OCI-LY7 (cell line): ENCODE results near the gene GBF1. TPM values are rescaled to one million over a fixed set of nuclear protein-coding genes. Genes with fewer than 3 reads are reported as not detected.

Experiments used
- BruUV-seq: library from RNA; stranded (reverse); fragments of 400-500 nt; replicated peaks from 2 replicates; lab custom pipeline; 2021; lab: Mats Ljungman, UMichigan
- CTCF ChIA-PET: fragments of 300-600 bp; sonication (Branson Sonifier 250); formaldehyde crosslinking; loops from one replicate; lab custom pipeline; 2022; ENCODE audit warnings: antibody characterized with exemption; ENCODE audit not compliant: unreplicated experiment; lab: Charles Lee
- POLR2A ChIA-PET: fragments of 300-600 bp; sonication (Branson Sonifier 250); formaldehyde crosslinking; loops from one replicate; lab custom pipeline; 2022; ENCODE audit warnings: antibody characterized with exemption; lab: Charles Lee
- DNase-seq: peaks from one replicate; pipeline ENCODE4 v3.0.0-alpha.2; 2015; ENCODE audit warnings: low spot score
- H2AFZ ChIP-seq: fragments of 200-600 bp; sonication (generic), shearing (Covaris generic); 2 replicates; pipeline ENCODE4 v1.6.1; 2014; ENCODE audit warnings: mild to moderate bottlenecking, antibody characterized with exemption, low read length, moderate library complexity
- H3K27ac ChIP-seq: fragments of 200-600 bp; sonication (generic); 2 replicates; pipeline ENCODE4 v1.5.1; 2014; ENCODE audit warnings: mixed run types, low read depth, mild to moderate bottlenecking, moderate library complexity, low read length, inconsistent platforms; ENCODE audit not compliant: poor library complexity, severe bottlenecking
- H3K36me3 ChIP-seq: fragments of 200-600 bp; sonication (generic); 2 replicates; pipeline ENCODE4 v1.6.1; 2014; ENCODE audit warnings: mild to moderate bottlenecking, antibody characterized with exemption, low read length, moderate library complexity, mixed read lengths; ENCODE audit not compliant: insufficient read depth
- H3K4me1 ChIP-seq: fragments of 200-600 bp; sonication (generic); 2 replicates; pipeline ENCODE4 v1.5.1; 2014; ENCODE audit warnings: mild to moderate bottlenecking, low read length; ENCODE audit not compliant: insufficient read depth, poor library complexity, severe bottlenecking
- H3K4me2 ChIP-seq: fragments of 200-600 bp; sonication (generic); 2 replicates; pipeline ENCODE4 v1.6.1; 2014; ENCODE audit warnings: mild to moderate bottlenecking, low read length
- H3K4me3 ChIP-seq: fragments of 200-600 bp; sonication (generic); 2 replicates; pipeline ENCODE4 v1.5.1; 2014; ENCODE audit warnings: mild to moderate bottlenecking, low read depth, low read length; ENCODE audit not compliant: poor library complexity, severe bottlenecking
- H3K79me2 ChIP-seq: fragments of 200-600 bp; sonication (generic); 2 replicates; pipeline ENCODE4 v1.6.1; 2016; ENCODE audit warnings: low read depth, mild to moderate bottlenecking, low read length, moderate library complexity, mixed read lengths; ENCODE audit not compliant: insufficient read depth
- H3K9me2 ChIP-seq: fragments of 200-600 bp; sonication (generic); 2 replicates; pipeline ENCODE4 v1.6.1; 2016; ENCODE audit warnings: mild to moderate bottlenecking, low read length, mixed read lengths; ENCODE audit not compliant: insufficient read depth
- H3K9me3 ChIP-seq: fragments of 200-600 bp; sonication (generic); 2 replicates; pipeline ENCODE4 v1.6.1; 2014; ENCODE audit warnings: mild to moderate bottlenecking, mixed run types, low read length, mixed read lengths
- H4K20me1 ChIP-seq: fragments of 200-600 bp; sonication (generic); 2 replicates; pipeline ENCODE4 v1.6.1; 2014; ENCODE audit warnings: mild to moderate bottlenecking, antibody characterized with exemption, low read length, moderate library complexity, mixed read lengths; ENCODE audit not compliant: insufficient read depth
- EZH2phosphoT487 ChIP-seq: fragments of 200-600 bp; sonication (generic); IDR thresholded peaks from 2 replicates; pipeline ENCODE4 v1.6.1; 2018; ENCODE audit warnings: low read depth, borderline replicate concordance, mild to moderate bottlenecking, mixed run types, antibody characterized with exemption, low read length, moderate library complexity, mixed read lengths
- intact Hi-C: fragments of 100-400 bp; cut with micrococcal nuclease; formaldehyde crosslinking; loops from one replicate; pipeline ENCODE4 v1.10.0; 2022; ENCODE audit not compliant: unreplicated experiment
- total RNA-seq, 2 experiments: library from RNA; depleted of rRNA in 1 of 2; stranded (reverse); fragments of >200 nt in 1 of 2; shearing (Covaris generic) in 1 of 2; gene quantifications; 2 replicates each; pipeline ENCODE4 v1.2.3, GENCODE V29; 2014 to 2022
- TF ChIP-seq, protein P1 (sequence below): fragments of 200-600 bp; sonication (generic); conservative IDR thresholded peaks from 2 replicates; pipeline ENCODE4 v1.5.1; 2014; ENCODE audit warnings: mild to moderate bottlenecking, antibody characterized with exemption, low read length, moderate library complexity, mixed read lengths

The GBF1 gene
- total RNA-seq, 2 experiments from 2014 or later = 17.8 to 33.4 TPM

- no TSS peak for BruUV-seq
- no peaks in the 10 kb centered on the region for H3K4me1 ChIP-seq
- H3K27ac ChIP-seq = no peak overlapping the region
- TF ChIP-seq EZH2phosphoT487 = no peak
- CTCF ChIA-PET = no interaction called here
- H3K36me3 ChIP-seq = peaks cover 9% of the 10 kb centered on the region; the same call in 1 of the 2 replicates
- no peaks in the 10 kb centered on the region for H3K9me3 ChIP-seq
- H3K4me2 ChIP-seq = no peak overlapping the region
- H2AFZ ChIP-seq = no peak overlapping the region
- no peaks in the 10 kb centered on the region for H3K9me2 ChIP-seq
- no peak overlapping the region for H3K4me3 ChIP-seq
- POLR2A ChIA-PET = no interaction called here
- no peaks in the 10 kb centered on the region for H3K79me2 ChIP-seq
- H4K20me1 ChIP-seq = no peaks in the 10 kb centered on the region
- DNase-seq = no peak
- intact Hi-C loops = no loop called here
Observed at GRCh38 chr10:102289840-102290239, 44.5 kb downstream of the GBF1 start.

DNA sequence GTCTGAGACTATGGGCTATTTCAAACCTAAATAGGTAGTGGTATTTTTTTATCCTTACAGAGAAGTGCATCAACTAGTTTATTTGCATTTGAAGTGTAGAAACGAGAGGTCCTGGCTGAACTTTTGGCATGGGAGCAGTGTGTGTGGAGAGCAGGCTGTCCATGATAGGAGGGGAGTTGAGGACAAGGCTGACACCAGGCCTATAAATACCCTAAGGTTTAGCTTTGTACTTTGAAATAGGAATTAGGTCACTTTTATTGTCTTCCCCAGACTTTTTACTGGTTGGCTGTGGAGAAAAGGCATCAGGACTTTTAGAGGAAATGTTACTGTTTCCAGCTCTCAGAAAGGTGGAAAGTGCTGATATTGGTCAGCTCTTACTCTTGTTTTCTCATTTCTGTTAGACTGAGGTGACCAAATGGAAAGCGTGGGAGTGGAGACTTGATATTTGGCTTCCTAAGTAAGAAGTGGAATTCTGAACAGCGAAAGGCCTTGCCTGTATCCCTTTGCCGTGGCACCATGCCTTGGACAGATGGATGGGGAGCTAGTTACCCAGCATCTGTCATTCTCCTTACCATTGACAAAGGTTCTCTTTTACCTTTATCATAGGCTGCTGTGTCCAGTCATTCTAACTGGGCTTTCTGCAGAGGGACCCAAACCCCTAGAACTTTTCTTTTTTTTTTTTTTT lies 46.0 kb downstream of the GBF1 start:
- Histone ChIP-seq H2AFZ (no peak overlapping the region), H3K9me3 (no peaks in the 10 kb centered on the region), H4K20me1 (no peaks in the 10 kb centered on the region), H3K4me2 (no peak overlapping the region), H3K4me1 (no peaks in the 10 kb centered on the region), H3K36me3 (peaks cover 5% of the 10 kb centered on the region; the same call in 1 of the 2 replicates), H3K79me2 (no peaks in the 10 kb centered on the region), H3K4me3 (no peak overlapping the region), H3K27ac (no peak overlapping the region), H3K9me2 (no peaks in the 10 kb centered on the region)
- TF ChIP-seq, protein P1, sequence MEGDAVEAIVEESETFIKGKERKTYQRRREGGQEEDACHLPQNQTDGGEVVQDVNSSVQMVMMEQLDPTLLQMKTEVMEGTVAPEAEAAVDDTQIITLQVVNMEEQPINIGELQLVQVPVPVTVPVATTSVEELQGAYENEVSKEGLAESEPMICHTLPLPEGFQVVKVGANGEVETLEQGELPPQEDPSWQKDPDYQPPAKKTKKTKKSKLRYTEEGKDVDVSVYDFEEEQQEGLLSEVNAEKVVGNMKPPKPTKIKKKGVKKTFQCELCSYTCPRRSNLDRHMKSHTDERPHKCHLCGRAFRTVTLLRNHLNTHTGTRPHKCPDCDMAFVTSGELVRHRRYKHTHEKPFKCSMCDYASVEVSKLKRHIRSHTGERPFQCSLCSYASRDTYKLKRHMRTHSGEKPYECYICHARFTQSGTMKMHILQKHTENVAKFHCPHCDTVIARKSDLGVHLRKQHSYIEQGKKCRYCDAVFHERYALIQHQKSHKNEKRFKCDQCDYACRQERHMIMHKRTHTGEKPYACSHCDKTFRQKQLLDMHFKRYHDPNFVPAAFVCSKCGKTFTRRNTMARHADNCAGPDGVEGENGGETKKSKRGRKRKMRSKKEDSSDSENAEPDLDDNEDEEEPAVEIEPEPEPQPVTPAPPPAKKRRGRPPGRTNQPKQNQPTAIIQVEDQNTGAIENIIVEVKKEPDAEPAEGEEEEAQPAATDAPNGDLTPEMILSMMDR = no peak
- BruUV-seq = no TSS peak
- ChIA-PET POLR2A (interaction anchor here (0.5 to 0.9 kb wide), 4 partner anchors 8 to 669 kb away, joined by 3 to 7 read pairs (median 4); no protein-coding TSS in a partner anchor), CTCF (interaction anchor here (0.6 kb wide), 1 partner anchor 1255 kb away, joined by 3 read pairs; no protein-coding TSS in a partner anchor)
- intact Hi-C loops = no loop called here
- DNase-seq = no peak

DNA sequence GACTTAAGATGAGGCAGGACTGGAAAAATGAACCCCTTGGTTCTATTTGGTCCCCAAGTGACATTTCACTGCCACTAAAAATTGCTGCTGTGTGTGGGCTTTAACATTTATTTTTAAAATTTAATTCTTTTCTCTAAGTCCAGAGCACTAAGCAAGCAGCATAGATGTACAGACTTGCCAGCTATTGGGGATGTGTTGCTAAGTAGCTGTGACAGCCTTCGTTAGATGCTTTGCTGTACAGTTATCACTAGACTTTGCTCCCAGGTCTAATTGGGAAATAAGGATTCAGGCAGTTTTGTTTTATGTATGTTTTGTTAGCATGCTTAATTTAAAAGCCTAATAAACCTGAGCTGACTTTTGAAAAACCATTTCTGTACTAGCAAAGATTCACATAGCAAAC lies 51.8 kb downstream of the GBF1 start:
- no peak overlapping the region for H3K4me3 ChIP-seq
- H3K36me3 ChIP-seq = no peaks in the 10 kb centered on the region; the same call in 1 of the 2 replicates
- no peaks in the 10 kb centered on the region for H3K9me3 ChIP-seq
- no peaks in the 10 kb centered on the region for H3K4me1 ChIP-seq
- no TSS peak for BruUV-seq
- no peaks in the 10 kb centered on the region for H3K79me2 ChIP-seq
- intact Hi-C loops = no loop called here
- no peak overlapping the region for H3K27ac ChIP-seq
- no peak for DNase-seq
- TF ChIP-seq EZH2phosphoT487 = no peak
- TF ChIP-seq, protein P1 = no peak
- no peaks in the 10 kb centered on the region for H3K9me2 ChIP-seq
- ChIA-PET CTCF (interaction anchor here (0.6 kb wide), 1 partner anchor 354 kb away, joined by 4 read pairs; no protein-coding TSS in a partner anchor), POLR2A (interaction anchor here (0.6 to 0.7 kb wide), 2 partner anchors 102 to 417 kb away, joined by 3 read pairs; no protein-coding TSS in a partner anchor)
- no peaks in the 10 kb centered on the region for H4K20me1 ChIP-seq
- no peak overlapping the region for H2AFZ ChIP-seq
- H3K4me2 ChIP-seq = no peak overlapping the region
